Mammary epithelial cell (primary cell): Measurements from ENCODE around the gene PTPRO.

Source experiments
- CTCF ChIP-seq, 2 donors: IDR thresholded peaks in 1 of 2; conservative IDR thresholded peaks in 1 of 2; 2 replicates each; pipeline ENCODE4 v1.5.1; 2011 to 2012; ENCODE audit warnings: inconsistent platforms in 2 of 2, low read length in 2 of 2, mild to moderate bottlenecking in 2 of 2, control low read depth in 1 of 2, low read depth in 1 of 2; ENCODE audit not compliant: insufficient read depth in 1 of 2; ENCODE audit errors: extremely low read depth in 1 of 2
- EZH2 ChIP-seq: IDR thresholded peaks from 2 replicates; pipeline ENCODE4 v1.6.1; 2012; ENCODE audit warnings: low read length, inconsistent platforms, borderline replicate concordance

- TF ChIP-seq EZH2 (no peak), CTCF (conservative IDR thresholded peaks at IDR 0.05 in 1 of 2, IDR thresholded peaks at IDR 0.05 in 1 of 2; ENCODE audit: extremely low read depth in 1 of 2, insufficient read depth in 1 of 2, low read depth in 1 of 2, low read length in 2 of 2) (no peak)
Measured at GRCh38 chr12:15540005-15540404, 217.7 kb downstream of the PTPRO start.
